ENCODE results near the gene MCTP2.

Gene MCTP2

DNA sequence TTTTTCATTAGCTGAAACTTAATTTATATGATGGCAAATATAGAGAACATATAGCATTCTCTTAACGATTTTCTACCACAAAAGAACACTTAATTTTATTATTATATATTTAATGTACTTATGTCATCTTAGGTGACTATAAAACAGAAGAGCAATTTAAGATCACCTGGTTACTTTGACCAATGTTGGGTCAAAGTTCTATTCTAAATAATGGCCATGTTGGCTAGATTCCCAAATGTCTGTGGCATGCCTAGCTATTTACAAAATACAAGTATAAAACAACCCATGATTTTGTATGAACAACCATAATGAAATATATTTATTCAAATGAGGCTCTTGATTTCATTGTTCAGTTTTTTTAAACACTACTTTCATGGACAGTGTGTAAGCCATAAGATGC lies 200.9 kb downstream of the MCTP2 start:
- Histone ChIP-seq H3K27me3 (replicated peaks; ENCODE audit: control insufficient read depth, insufficient read depth, low read length) (no peaks in the 10 kb centered on the region), H3K36me3 (ENCODE audit: control insufficient read depth, insufficient read depth, low read length) (no peaks in the 10 kb centered on the region), H3K4me3 (replicated peaks; ENCODE audit: low read depth, low read length) (no peak overlapping the region)
- TF ChIP-seq, protein P1, sequence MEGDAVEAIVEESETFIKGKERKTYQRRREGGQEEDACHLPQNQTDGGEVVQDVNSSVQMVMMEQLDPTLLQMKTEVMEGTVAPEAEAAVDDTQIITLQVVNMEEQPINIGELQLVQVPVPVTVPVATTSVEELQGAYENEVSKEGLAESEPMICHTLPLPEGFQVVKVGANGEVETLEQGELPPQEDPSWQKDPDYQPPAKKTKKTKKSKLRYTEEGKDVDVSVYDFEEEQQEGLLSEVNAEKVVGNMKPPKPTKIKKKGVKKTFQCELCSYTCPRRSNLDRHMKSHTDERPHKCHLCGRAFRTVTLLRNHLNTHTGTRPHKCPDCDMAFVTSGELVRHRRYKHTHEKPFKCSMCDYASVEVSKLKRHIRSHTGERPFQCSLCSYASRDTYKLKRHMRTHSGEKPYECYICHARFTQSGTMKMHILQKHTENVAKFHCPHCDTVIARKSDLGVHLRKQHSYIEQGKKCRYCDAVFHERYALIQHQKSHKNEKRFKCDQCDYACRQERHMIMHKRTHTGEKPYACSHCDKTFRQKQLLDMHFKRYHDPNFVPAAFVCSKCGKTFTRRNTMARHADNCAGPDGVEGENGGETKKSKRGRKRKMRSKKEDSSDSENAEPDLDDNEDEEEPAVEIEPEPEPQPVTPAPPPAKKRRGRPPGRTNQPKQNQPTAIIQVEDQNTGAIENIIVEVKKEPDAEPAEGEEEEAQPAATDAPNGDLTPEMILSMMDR (IDR thresholded peaks at IDR 0.05; ENCODE audit: insufficient read depth, low read length, poor library complexity, severe bottlenecking): no peak
- DNase-seq (ENCODE audit: extremely low read depth, insufficient read length): no peak

DNA sequence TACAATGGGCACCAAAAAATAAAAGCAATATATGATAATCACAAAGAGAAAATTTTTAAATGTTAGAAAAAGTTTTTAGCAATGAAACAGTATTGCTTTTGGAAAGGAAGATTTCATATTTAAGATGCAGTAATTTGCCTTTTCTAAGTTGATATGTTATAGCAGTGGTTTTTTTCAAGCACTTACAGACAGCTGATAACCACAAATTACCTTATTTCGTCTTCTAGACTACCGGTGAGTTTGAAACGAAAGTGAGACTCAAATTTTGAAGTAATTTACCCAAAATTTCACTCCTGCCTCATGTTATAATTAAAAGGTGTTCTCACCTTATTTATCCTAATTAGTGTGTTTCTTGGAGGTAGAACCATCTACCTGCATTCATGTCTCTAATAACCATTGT lies 207.8 kb downstream of the MCTP2 start:
- H3K27me3 ChIP-seq (replicated peaks; ENCODE audit: control insufficient read depth, insufficient read depth, low read length): no peaks in the 10 kb centered on the region
- DNase-seq (ENCODE audit: extremely low read depth, insufficient read length): no peak
- TF ChIP-seq, protein P1 (IDR thresholded peaks at IDR 0.05; ENCODE audit: insufficient read depth, low read length, poor library complexity, severe bottlenecking): no peak
- no peaks in the 10 kb centered on the region for H3K36me3 ChIP-seq (ENCODE audit: control insufficient read depth, insufficient read depth, low read length)
- H3K4me3 ChIP-seq (replicated peaks; ENCODE audit: low read depth, low read length): no peak overlapping the region

DNA sequence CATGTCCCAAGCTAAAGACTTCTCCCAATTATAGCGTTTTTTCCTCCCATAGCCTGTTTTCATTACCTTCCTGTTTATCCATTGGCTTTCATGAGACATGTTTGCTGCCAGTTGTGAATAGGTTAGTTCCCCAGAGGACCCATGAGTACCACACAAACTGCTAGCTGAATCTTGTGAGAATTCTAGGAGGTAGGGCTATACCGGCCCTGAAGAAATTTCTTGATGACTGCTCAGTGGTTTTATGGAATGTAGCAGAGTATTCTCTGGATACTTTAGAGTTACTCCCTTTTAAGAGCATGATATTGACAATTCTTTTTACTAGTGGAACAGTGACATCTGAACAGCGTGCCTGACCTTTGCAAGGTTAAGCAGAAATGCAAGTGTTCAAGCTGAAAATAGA lies 210.4 kb downstream of the MCTP2 start:
- no peak overlapping the region for H3K4me3 ChIP-seq (replicated peaks; ENCODE audit: low read depth, low read length)
- TF ChIP-seq, protein P1 (IDR thresholded peaks at IDR 0.05; ENCODE audit: insufficient read depth, low read length, poor library complexity, severe bottlenecking): no peak
- H3K36me3 ChIP-seq (ENCODE audit: control insufficient read depth, insufficient read depth, low read length): no peaks in the 10 kb centered on the region
- H3K27me3 ChIP-seq (replicated peaks; ENCODE audit: control insufficient read depth, insufficient read depth, low read length): no peaks in the 10 kb centered on the region
- no peak for DNase-seq (ENCODE audit: extremely low read depth, insufficient read length)

DNA sequence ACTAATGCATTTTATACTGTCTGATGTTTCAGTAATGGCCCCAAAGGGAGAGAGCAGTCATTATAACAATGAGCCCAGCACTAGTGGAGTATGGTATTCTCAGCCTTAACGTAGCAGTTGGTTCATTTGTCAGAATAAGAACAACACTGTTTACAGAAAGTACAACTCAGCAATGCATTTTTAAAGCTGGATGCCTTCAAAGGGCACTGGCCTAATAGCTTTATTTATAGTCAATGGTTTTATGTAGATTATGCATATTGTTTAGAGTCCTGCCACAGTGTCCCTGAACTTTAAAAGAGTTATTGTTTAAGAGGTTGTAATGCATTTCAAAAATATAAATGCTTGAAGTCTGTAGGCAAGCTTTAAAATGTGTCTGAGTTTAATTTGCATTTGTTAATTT lies 211.1 kb downstream of the MCTP2 start:
- no peak for DNase-seq (ENCODE audit: extremely low read depth, insufficient read length)
- H3K27me3 ChIP-seq (replicated peaks; ENCODE audit: control insufficient read depth, insufficient read depth, low read length): no peaks in the 10 kb centered on the region
- H3K36me3 ChIP-seq (ENCODE audit: control insufficient read depth, insufficient read depth, low read length): no peaks in the 10 kb centered on the region
- no peak overlapping the region for H3K4me3 ChIP-seq (replicated peaks; ENCODE audit: low read depth, low read length)
- TF ChIP-seq, protein P1 (IDR thresholded peaks at IDR 0.05; ENCODE audit: insufficient read depth, low read length, poor library complexity, severe bottlenecking): no peak

GRCh38 chr15:94443186-94443585 lies 211.8 kb downstream of the MCTP2 start:
- Histone ChIP-seq H3K27me3 (replicated peaks; ENCODE audit: control insufficient read depth, insufficient read depth, low read length) (no peaks in the 10 kb centered on the region), H3K4me3 (replicated peaks; ENCODE audit: low read depth, low read length) (no peak overlapping the region), H3K36me3 (ENCODE audit: control insufficient read depth, insufficient read depth, low read length) (no peaks in the 10 kb centered on the region)
- DNase-seq (ENCODE audit: extremely low read depth, insufficient read length): no peak
- TF ChIP-seq, protein P1 (IDR thresholded peaks at IDR 0.05; ENCODE audit: insufficient read depth, low read length, poor library complexity, severe bottlenecking): no peak

DNA sequence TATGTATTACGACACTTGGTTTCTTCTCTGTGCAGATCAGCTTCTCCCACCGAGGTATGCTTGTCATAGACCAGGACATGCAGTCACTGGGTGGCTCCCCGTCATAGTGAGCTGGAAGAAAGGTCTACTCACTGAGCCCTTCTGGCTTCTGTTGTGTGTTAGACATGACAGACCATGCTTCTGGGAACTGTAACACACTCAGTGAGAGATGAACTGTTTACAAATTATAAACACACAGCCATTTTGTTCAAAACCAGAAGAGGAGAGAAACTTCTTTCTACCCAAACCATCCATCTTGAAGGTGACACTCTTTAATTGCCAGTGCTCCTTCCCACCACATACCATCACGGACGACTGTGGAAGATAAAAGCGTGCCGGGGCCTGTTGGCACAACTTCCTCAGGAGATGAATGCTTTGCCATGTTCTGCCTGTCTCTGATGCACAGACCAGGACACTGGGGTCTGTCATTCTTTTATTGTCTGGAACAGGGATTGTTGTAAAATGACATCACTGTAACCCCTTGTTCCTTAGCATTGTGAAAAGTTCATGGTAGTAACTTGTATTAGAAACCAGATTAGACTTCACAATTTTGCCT lies 214.3 kb downstream of the MCTP2 start:
- H3K4me3 ChIP-seq (replicated peaks; ENCODE audit: low read depth, low read length): no peak overlapping the region
- TF ChIP-seq, protein P1 (IDR thresholded peaks at IDR 0.05; ENCODE audit: insufficient read depth, low read length, poor library complexity, severe bottlenecking): no peak
- no peaks in the 10 kb centered on the region for H3K36me3 ChIP-seq (ENCODE audit: control insufficient read depth, insufficient read depth, low read length)
- no peak for DNase-seq (ENCODE audit: extremely low read depth, insufficient read length)
- H3K27me3 ChIP-seq (replicated peaks; ENCODE audit: control insufficient read depth, insufficient read depth, low read length): no peaks in the 10 kb centered on the region
